ENCODE data around the gene ASB15.

DNA sequence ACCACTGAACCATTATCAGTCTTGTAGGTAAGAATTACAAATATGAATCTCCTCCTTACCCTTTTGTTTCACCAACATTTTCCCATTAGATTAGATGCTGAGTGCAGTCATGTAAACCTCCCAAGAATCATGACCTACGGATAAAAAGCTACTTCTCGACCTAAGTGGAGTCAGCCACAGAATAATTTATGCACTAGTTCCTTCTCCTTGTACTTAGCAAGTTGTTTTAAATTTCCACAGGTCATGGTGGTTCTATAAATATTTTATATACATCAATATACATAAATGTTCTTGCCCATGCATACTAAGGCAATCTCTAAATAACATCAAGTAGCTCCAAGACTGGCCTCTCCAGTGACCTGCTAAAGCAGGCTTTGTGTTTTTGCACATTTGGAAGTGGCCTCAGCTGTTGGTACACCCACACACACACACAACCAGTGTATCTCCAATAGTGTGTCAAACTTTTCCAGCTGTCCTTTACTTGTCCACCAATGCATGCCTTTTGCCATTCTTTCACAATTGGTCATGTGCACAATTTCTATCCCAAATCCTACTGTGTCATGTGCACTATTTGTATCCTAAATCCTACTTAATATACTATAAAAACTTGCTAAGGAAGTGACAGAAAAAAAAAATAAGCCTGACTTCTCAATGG lies 75.6 kb downstream of the ASB15 start:
- TF ChIP-seq ADNP (CRISPR knock-in tag; IDR thresholded peaks at IDR 0.05) = no peak
- TF ChIP-seq CEBPB (IDR thresholded peaks at IDR 0.05; ENCODE audit: borderline replicate concordance, low read depth, low read length) = no peak
- no peak for TF ChIP-seq HIVEP1 (CRISPR knock-in tag; IDR thresholded peaks at IDR 0.05)
- TF ChIP-seq, protein P1, sequence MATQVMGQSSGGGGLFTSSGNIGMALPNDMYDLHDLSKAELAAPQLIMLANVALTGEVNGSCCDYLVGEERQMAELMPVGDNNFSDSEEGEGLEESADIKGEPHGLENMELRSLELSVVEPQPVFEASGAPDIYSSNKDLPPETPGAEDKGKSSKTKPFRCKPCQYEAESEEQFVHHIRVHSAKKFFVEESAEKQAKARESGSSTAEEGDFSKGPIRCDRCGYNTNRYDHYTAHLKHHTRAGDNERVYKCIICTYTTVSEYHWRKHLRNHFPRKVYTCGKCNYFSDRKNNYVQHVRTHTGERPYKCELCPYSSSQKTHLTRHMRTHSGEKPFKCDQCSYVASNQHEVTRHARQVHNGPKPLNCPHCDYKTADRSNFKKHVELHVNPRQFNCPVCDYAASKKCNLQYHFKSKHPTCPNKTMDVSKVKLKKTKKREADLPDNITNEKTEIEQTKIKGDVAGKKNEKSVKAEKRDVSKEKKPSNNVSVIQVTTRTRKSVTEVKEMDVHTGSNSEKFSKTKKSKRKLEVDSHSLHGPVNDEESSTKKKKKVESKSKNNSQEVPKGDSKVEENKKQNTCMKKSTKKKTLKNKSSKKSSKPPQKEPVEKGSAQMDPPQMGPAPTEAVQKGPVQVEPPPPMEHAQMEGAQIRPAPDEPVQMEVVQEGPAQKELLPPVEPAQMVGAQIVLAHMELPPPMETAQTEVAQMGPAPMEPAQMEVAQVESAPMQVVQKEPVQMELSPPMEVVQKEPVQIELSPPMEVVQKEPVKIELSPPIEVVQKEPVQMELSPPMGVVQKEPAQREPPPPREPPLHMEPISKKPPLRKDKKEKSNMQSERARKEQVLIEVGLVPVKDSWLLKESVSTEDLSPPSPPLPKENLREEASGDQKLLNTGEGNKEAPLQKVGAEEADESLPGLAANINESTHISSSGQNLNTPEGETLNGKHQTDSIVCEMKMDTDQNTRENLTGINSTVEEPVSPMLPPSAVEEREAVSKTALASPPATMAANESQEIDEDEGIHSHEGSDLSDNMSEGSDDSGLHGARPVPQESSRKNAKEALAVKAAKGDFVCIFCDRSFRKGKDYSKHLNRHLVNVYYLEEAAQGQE (IDR thresholded peaks at IDR 0.05; ENCODE audit: borderline replicate concordance in 1 of 2, low read depth in 1 of 2, low read length in 2 of 2) = no peak
- no peak for TF ChIP-seq CAMTA2 (CRISPR knock-in tag; IDR thresholded peaks at IDR 0.05; ENCODE audit: borderline replicate concordance)
- no peak for TF ChIP-seq NFIC (IDR thresholded peaks at IDR 0.05; ENCODE audit: low read length)
- TF ChIP-seq CBFB (CRISPR knock-in tag; IDR thresholded peaks at IDR 0.05) = no peak
- TF ChIP-seq HNRNPL (IDR thresholded peaks at IDR 0.05; ENCODE audit: low read depth, low read length) = no peak
